ENCODE data around the gene TXNIP. TPM values are rescaled to one million over a fixed set of nuclear protein-coding genes. Genes with fewer than 3 reads are reported as not detected.

Gene TXNIP
- total and polyA plus RNA-seq, 2 experiments from 2014 or later, result 22.8 to 29.1 TPM

- no peak overlapping the region for H3K27ac ChIP-seq (ENCODE audit: low read depth)
- no peak overlapping the region for H3K4me3 ChIP-seq
- no peaks in the 10 kb centered on the region for H4K20me1 ChIP-seq (replicated peaks; ENCODE audit: insufficient read depth)
- H3K79me2 ChIP-seq (replicated peaks; ENCODE audit: insufficient read depth), result no peaks in the 10 kb centered on the region
- no peak for TF ChIP-seq EZH2phosphoT487 (IDR thresholded peaks at IDR 0.05; ENCODE audit: unreplicated experiment)
- no peak for TF ChIP-seq ZNF331 (CRISPR knock-in tag; IDR thresholded peaks at IDR 0.05; ENCODE audit: low read depth)
- peak overlapping the region; percentile 46 for H3K4me2 ChIP-seq
- H3K27me3 ChIP-seq (ENCODE audit: insufficient read depth), result no peaks in the 10 kb centered on the region
- H3F3A ChIP-seq (replicated peaks; ENCODE audit: low read depth), result no peaks in the 10 kb centered on the region
- no peak overlapping the region for H2AFZ ChIP-seq
- Mint-ChIP-seq H3K36me3 (ENCODE audit: low read depth) (no peaks in the 10 kb centered on the region), H3K27ac (no peak overlapping the region), H3K9me3 (no peaks in the 10 kb centered on the region), H3K4me3 (no peak overlapping the region), H3K27me3 (ENCODE audit: insufficient read depth, low read depth, poor library complexity) (peaks cover 3% of the 10 kb centered on the region), H3K4me1 (peaks cover 23% of the 10 kb centered on the region)
- DNase-seq (ENCODE audit: low spot score) (no peak), ATAC-seq (no peak)
- peaks cover 12% of the 10 kb centered on the region for H3K4me1 ChIP-seq (ENCODE audit: insufficient read depth)
- H3K36me3 ChIP-seq (ENCODE audit: insufficient read depth), result no peaks in the 10 kb centered on the region
- no peaks in the 10 kb centered on the region for H3K9me2 ChIP-seq (ENCODE audit: insufficient read depth)
Observed at GRCh38 chr1:145946477-145946986, 49.8 kb downstream of the TXNIP start.

GRCh38 chr1:145944532-145944931 is 51.8 kb downstream of the TXNIP start:
- H3K36me3 ChIP-seq (ENCODE audit: insufficient read depth), result no peaks in the 10 kb centered on the region
- H3K4me3 ChIP-seq, result no peak overlapping the region
- Mint-ChIP-seq H3K27ac (no peak overlapping the region), H3K4me1 (peaks cover 18% of the 10 kb centered on the region), H3K4me3 (no peak overlapping the region), H3K9me3 (no peaks in the 10 kb centered on the region), H3K27me3 (ENCODE audit: insufficient read depth, low read depth, poor library complexity) (peaks cover 3% of the 10 kb centered on the region), H3K36me3 (ENCODE audit: low read depth) (no peaks in the 10 kb centered on the region)
- no peaks in the 10 kb centered on the region for H3F3A ChIP-seq (replicated peaks; ENCODE audit: low read depth)
- no peak for ATAC-seq
- no peaks in the 10 kb centered on the region for H4K20me1 ChIP-seq (replicated peaks; ENCODE audit: insufficient read depth)
- H2AFZ ChIP-seq, result no peak overlapping the region
- DNase-seq (ENCODE audit: low spot score), result no peak
- peaks cover 12% of the 10 kb centered on the region for H3K4me1 ChIP-seq (ENCODE audit: insufficient read depth)
- no peak overlapping the region for H3K27ac ChIP-seq (ENCODE audit: low read depth)
- no peaks in the 10 kb centered on the region for H3K27me3 ChIP-seq (ENCODE audit: insufficient read depth)
- no peaks in the 10 kb centered on the region for H3K79me2 ChIP-seq (replicated peaks; ENCODE audit: insufficient read depth)
- TF ChIP-seq EZH2phosphoT487 (IDR thresholded peaks at IDR 0.05; ENCODE audit: unreplicated experiment) (no peak), ZNF114 (CRISPR knock-in tag; IDR thresholded peaks at IDR 0.05) (no peak), JUNB (IDR thresholded peaks at IDR 0.05; ENCODE audit: unreplicated experiment) (no peak)
- H3K9me2 ChIP-seq (ENCODE audit: insufficient read depth), result no peaks in the 10 kb centered on the region
- no peak overlapping the region for H3K4me2 ChIP-seq

- Histone ChIP-seq H3K9me2 (ENCODE audit: insufficient read depth) (no peaks in the 10 kb centered on the region), H3K27ac (ENCODE audit: low read depth) (no peak overlapping the region), H3K4me2 (no peak overlapping the region), H2AFZ (no peak overlapping the region), H3K27me3 (ENCODE audit: insufficient read depth) (no peaks in the 10 kb centered on the region), H3K4me1 (ENCODE audit: insufficient read depth) (peaks cover 9% of the 10 kb centered on the region), H3K4me3 (no peak overlapping the region), H4K20me1 (replicated peaks; ENCODE audit: insufficient read depth) (no peaks in the 10 kb centered on the region), H3F3A (replicated peaks; ENCODE audit: low read depth) (no peaks in the 10 kb centered on the region), H3K36me3 (ENCODE audit: insufficient read depth) (no peaks in the 10 kb centered on the region), H3K79me2 (replicated peaks; ENCODE audit: insufficient read depth) (no peaks in the 10 kb centered on the region)
- H3K4me3 Mint-ChIP-seq, result no peak overlapping the region
- DNase-seq (ENCODE audit: low spot score) (no peak), ATAC-seq (no peak)
- H3K27ac Mint-ChIP-seq, result no peak overlapping the region
- H3K36me3 Mint-ChIP-seq (ENCODE audit: low read depth), result no peaks in the 10 kb centered on the region
- H3K9me3 Mint-ChIP-seq, result no peaks in the 10 kb centered on the region
- peaks cover 13% of the 10 kb centered on the region for H3K4me1 Mint-ChIP-seq
- H3K27me3 Mint-ChIP-seq (ENCODE audit: insufficient read depth, low read depth, poor library complexity), result peaks cover 1% of the 10 kb centered on the region
- TF ChIP-seq JUNB (IDR thresholded peaks at IDR 0.05; ENCODE audit: unreplicated experiment) (no peak), CTCF (conservative IDR thresholded peaks at IDR 0.05; ENCODE audit: low read depth in 2 of 2) (no peak), CREB1 (CRISPR knock-in tag; IDR thresholded peaks at IDR 0.05; ENCODE audit: low read depth) (no peak), NANOG (IDR thresholded peaks at IDR 0.05; ENCODE audit: borderline replicate concordance) (no peak), EZH2phosphoT487 (IDR thresholded peaks at IDR 0.05; ENCODE audit: unreplicated experiment) (no peak), REST (IDR thresholded peaks at IDR 0.05; ENCODE audit: unreplicated experiment) (no peak), ZNF114 (CRISPR knock-in tag; IDR thresholded peaks at IDR 0.05) (no peak), POLR2AphosphoS5 (IDR thresholded peaks at IDR 0.05; ENCODE audit: low read depth) (no peak), EZH2 (IDR thresholded peaks at IDR 0.05; ENCODE audit: low read depth, unreplicated experiment) (no peak), ETS1 (IDR thresholded peaks at IDR 0.05) (no peak)
Observed at GRCh38 chr1:145942871-145943270, 53.5 kb downstream of the TXNIP start.
